HepG2 (cell line): ENCODE data around the gene TLE1.

Source experiments
- MAZ ChIP-seq, 2 experiments: sonication (generic) in 1 of 2; formaldehyde crosslinking in 1 of 2; IDR thresholded peaks; 2 replicates each; pipeline versions ENCODE4 v1.5.0 to v1.6.1; 2012 to 2020; ENCODE audit warnings: low read depth in 2 of 2, mild to moderate bottlenecking in 2 of 2, borderline replicate concordance in 1 of 2, improper control_type of control experiment in 1 of 2, low read length in 1 of 2, missing genetic modification reagents in 1 of 2, moderate library complexity in 1 of 2
- POLR2AphosphoS5 ChIP-seq: IDR thresholded peaks from 2 replicates; pipeline ENCODE4 v1.6.1; 2012; ENCODE audit warnings: low read depth, low read length
- SMARCC2 ChIP-seq: fragments of 450-650 bp; IDR thresholded peaks from 2 replicates; pipeline ENCODE4 v1.6.1; 2017; ENCODE audit warnings: antibody characterized with exemption, mild to moderate bottlenecking
- ZNF468 ChIP-seq: sonication (generic); formaldehyde crosslinking; IDR thresholded peaks from 2 replicates; pipeline ENCODE4 v1.8.0; 2022; ENCODE audit warnings: mild to moderate bottlenecking, moderate library complexity, missing genetic modification reagents
- TF ChIP-seq, protein P1 (sequence below): sonication (generic); formaldehyde crosslinking; IDR thresholded peaks from 2 replicates; pipeline ENCODE4 v1.5.0; 2020; ENCODE audit warnings: mild to moderate bottlenecking, missing genetic modification reagents, moderate library complexity
- TF ChIP-seq, protein P2 (sequence below): sonication (generic); formaldehyde crosslinking; IDR thresholded peaks from 2 replicates; pipeline ENCODE4 v1.4.0; 2020; ENCODE audit warnings: low read depth, missing genetic modification reagents
- TF ChIP-seq, protein P3 (sequence below): sonication (generic); formaldehyde crosslinking; IDR thresholded peaks from 2 replicates; pipeline ENCODE4 v1.5.1; 2020; ENCODE audit warnings: mild to moderate bottlenecking, moderate library complexity, missing genetic modification reagents

DNA sequence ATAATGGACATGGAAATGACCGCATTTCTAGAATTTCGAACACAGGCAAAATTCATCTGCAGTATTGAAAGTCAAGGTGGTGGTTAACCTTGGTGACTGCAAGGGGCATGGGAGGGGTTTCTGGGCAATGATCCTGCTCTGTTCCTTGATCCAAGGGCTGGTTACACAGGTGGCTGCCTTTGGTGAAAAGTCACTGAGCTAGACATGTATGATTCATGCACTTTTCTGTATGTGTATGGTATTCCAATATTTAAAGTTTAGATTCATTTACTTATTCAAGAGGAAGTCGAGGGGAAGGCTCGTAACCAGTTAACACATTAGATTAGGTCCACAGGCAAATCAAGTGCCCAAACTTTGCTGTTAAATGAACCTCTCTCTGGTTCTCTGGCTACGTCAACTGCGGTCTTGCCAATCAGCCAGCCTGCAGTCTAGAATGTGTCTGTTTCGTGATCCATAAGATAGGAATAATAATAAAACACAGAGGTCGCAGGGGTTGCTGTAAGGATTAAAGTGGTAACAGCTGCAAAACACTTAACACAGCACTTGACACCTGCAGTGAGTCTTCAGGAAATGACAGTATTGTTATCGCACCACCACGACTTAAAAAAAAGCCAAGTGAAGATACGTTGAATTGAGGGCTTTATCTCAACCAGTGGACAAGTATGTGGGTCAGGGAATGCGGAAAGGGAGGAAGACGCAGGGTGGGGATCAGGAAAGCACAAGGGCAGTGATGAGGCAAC, 92.5 kb downstream of the TLE1 start:
- TF ChIP-seq, protein P1, sequence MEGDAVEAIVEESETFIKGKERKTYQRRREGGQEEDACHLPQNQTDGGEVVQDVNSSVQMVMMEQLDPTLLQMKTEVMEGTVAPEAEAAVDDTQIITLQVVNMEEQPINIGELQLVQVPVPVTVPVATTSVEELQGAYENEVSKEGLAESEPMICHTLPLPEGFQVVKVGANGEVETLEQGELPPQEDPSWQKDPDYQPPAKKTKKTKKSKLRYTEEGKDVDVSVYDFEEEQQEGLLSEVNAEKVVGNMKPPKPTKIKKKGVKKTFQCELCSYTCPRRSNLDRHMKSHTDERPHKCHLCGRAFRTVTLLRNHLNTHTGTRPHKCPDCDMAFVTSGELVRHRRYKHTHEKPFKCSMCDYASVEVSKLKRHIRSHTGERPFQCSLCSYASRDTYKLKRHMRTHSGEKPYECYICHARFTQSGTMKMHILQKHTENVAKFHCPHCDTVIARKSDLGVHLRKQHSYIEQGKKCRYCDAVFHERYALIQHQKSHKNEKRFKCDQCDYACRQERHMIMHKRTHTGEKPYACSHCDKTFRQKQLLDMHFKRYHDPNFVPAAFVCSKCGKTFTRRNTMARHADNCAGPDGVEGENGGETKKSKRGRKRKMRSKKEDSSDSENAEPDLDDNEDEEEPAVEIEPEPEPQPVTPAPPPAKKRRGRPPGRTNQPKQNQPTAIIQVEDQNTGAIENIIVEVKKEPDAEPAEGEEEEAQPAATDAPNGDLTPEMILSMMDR (CRISPR knock-in tag): no peak
- TF ChIP-seq ZNF468 (no peak), MAZ (IDR thresholded peaks at IDR 0.05; ENCODE audit: borderline replicate concordance, low read depth, low read length) (no peak), MAZ (CRISPR knock-in tag; IDR thresholded peaks at IDR 0.05; ENCODE audit: low read depth) (no peak), POLR2AphosphoS5 (no peak), SMARCC2 (no peak)
- TF ChIP-seq, protein P2, sequence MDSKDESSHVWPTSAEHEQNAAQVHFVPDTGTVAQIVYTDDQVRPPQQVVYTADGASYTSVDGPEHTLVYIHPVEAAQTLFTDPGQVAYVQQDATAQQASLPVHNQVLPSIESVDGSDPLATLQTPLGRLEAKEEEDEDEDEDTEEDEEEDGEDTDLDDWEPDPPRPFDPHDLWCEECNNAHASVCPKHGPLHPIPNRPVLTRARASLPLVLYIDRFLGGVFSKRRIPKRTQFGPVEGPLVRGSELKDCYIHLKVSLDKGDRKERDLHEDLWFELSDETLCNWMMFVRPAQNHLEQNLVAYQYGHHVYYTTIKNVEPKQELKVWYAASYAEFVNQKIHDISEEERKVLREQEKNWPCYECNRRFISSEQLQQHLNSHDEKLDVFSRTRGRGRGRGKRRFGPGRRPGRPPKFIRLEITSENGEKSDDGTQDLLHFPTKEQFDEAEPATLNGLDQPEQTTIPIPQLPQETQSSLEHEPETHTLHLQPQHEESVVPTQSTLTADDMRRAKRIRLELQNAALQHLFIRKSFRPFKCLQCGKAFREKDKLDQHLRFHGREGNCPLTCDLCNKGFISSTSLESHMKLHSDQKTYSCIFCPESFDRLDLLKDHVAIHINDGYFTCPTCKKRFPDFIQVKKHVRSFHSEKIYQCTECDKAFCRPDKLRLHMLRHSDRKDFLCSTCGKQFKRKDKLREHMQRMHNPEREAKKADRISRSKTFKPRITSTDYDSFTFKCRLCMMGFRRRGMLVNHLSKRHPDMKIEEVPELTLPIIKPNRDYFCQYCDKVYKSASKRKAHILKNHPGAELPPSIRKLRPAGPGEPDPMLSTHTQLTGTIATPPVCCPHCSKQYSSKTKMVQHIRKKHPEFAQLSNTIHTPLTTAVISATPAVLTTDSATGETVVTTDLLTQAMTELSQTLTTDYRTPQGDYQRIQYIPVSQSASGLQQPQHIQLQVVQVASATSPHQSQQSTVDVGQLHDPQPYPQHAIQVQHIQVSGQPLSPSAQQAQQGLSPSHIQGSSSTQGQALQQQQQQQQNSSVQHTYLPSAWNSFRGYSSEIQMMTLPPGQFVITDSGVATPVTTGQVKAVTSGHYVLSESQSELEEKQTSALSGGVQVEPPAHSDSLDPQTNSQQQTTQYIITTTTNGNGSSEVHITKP (CRISPR knock-in tag): no peak
- TF ChIP-seq, protein P3, sequence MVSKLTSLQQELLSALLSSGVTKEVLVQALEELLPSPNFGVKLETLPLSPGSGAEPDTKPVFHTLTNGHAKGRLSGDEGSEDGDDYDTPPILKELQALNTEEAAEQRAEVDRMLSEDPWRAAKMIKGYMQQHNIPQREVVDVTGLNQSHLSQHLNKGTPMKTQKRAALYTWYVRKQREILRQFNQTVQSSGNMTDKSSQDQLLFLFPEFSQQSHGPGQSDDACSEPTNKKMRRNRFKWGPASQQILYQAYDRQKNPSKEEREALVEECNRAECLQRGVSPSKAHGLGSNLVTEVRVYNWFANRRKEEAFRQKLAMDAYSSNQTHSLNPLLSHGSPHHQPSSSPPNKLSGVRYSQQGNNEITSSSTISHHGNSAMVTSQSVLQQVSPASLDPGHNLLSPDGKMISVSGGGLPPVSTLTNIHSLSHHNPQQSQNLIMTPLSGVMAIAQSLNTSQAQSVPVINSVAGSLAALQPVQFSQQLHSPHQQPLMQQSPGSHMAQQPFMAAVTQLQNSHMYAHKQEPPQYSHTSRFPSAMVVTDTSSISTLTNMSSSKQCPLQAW (CRISPR knock-in tag): no peak
